ENCODE data around the gene TEN1.

TEN1 gene

GRCh38 chr17:75998327-75998795, 19.3 kb downstream of the TEN1 start:
- H3K9me3 ChIP-seq (ENCODE audit: control insufficient read depth in 1 of 2, low read length in 2 of 2) = no peaks in the 10 kb centered on the region
- peaks cover 0 to 9% of the 10 kb centered on the region in 2 donors for H3K4me1 ChIP-seq (ENCODE audit: control insufficient read depth in 1 of 2, insufficient read depth in 2 of 2, low read length in 2 of 2)
- H3K27me3 ChIP-seq (ENCODE audit: low read depth, low read length) = no peaks in the 10 kb centered on the region
- H3K27ac ChIP-seq (ENCODE audit: low read length) = no peak overlapping the region
- H3K4me3 ChIP-seq (ENCODE audit: low read depth in 1 of 2, low read length in 2 of 2) = no peak overlapping the region
- peaks cover 1 to 3% of the 10 kb centered on the region in 2 donors for H3K36me3 ChIP-seq (ENCODE audit: control insufficient read depth in 1 of 2, insufficient read depth in 2 of 2, low read length in 2 of 2)

- no peak overlapping the region for H3K27ac ChIP-seq (ENCODE audit: low read length)
- H3K4me1 ChIP-seq (ENCODE audit: control insufficient read depth in 1 of 2, insufficient read depth in 2 of 2, low read length in 2 of 2) = peaks cover 0 to 9% of the 10 kb centered on the region in 2 donors
- no peaks in the 10 kb centered on the region for H3K27me3 ChIP-seq (ENCODE audit: low read depth, low read length)
- no peaks in the 10 kb centered on the region for H3K9me3 ChIP-seq (ENCODE audit: control insufficient read depth in 1 of 2, low read length in 2 of 2)
- H3K36me3 ChIP-seq (ENCODE audit: control insufficient read depth in 1 of 2, insufficient read depth in 2 of 2, low read length in 2 of 2) = peaks cover 0 to 3% of the 10 kb centered on the region in 2 donors
- H3K4me3 ChIP-seq (ENCODE audit: low read depth in 1 of 2, low read length in 2 of 2) = no peak overlapping the region
Measured at GRCh38 chr17:76000016-76000754, 21.1 kb downstream of the TEN1 start.

GRCh38 chr17:76000755-76001521, 21.9 kb downstream of the TEN1 start, which contains the start of gene CDK3:
TSS of gene CDK3 (plus strand) at chr17:76000855. CDS start at chr17:76001426, 571 bp downstream.
- H3K9me3 ChIP-seq (ENCODE audit: control insufficient read depth in 1 of 2, low read length in 2 of 2) = no peaks in the 10 kb centered on the region
- no peak within 1 kb of the TSS for H3K4me3 ChIP-seq (ENCODE audit: low read depth in 1 of 2, low read length in 2 of 2)
- no peak within 1 kb of the TSS for H3K27ac ChIP-seq (ENCODE audit: low read length)
- H3K36me3 ChIP-seq (ENCODE audit: control insufficient read depth in 1 of 2, insufficient read depth in 2 of 2, low read length in 2 of 2) = peaks cover 0 to 3% of the 10 kb centered on the region in 2 donors
- no peaks in the 10 kb centered on the region for H3K27me3 ChIP-seq (ENCODE audit: low read depth, low read length)
- peaks cover 0 to 9% of the 10 kb centered on the region in 2 donors for H3K4me1 ChIP-seq (ENCODE audit: control insufficient read depth in 1 of 2, insufficient read depth in 2 of 2, low read length in 2 of 2)

GRCh38 chr17:76002100-76002499, 23.1 kb downstream of the TEN1 start:
- Histone ChIP-seq H3K9me3 (ENCODE audit: control insufficient read depth in 1 of 2, low read length in 2 of 2) (no peaks in the 10 kb centered on the region), H3K4me3 (ENCODE audit: low read depth in 1 of 2, low read length in 2 of 2) (no peak overlapping the region), H3K27ac (ENCODE audit: low read length) (no peak overlapping the region), H3K36me3 (ENCODE audit: control insufficient read depth in 1 of 2, insufficient read depth in 2 of 2, low read length in 2 of 2) (peaks cover 0 to 3% of the 10 kb centered on the region in 2 donors), H3K27me3 (ENCODE audit: low read depth, low read length) (no peaks in the 10 kb centered on the region), H3K4me1 (ENCODE audit: control insufficient read depth in 1 of 2, insufficient read depth in 2 of 2, low read length in 2 of 2) (peaks cover 0 to 9% of the 10 kb centered on the region in 2 donors)

GRCh38 chr17:76003915-76004314, 24.9 kb downstream of the TEN1 start:
- Histone ChIP-seq H3K27ac (ENCODE audit: low read length) (no peak overlapping the region), H3K4me3 (ENCODE audit: low read depth in 1 of 2, low read length in 2 of 2) (no peak overlapping the region), H3K9me3 (ENCODE audit: control insufficient read depth in 1 of 2, low read length in 2 of 2) (no peaks in the 10 kb centered on the region), H3K36me3 (ENCODE audit: control insufficient read depth in 1 of 2, insufficient read depth in 2 of 2, low read length in 2 of 2) (peaks cover 0 to 3% of the 10 kb centered on the region in 2 donors), H3K4me1 (ENCODE audit: control insufficient read depth in 1 of 2, insufficient read depth in 2 of 2, low read length in 2 of 2) (peaks cover 0 to 5% of the 10 kb centered on the region in 2 donors), H3K27me3 (ENCODE audit: low read depth, low read length) (no peaks in the 10 kb centered on the region)

GRCh38 chr17:76004750-76005262, 25.8 kb downstream of the TEN1 start:
- Histone ChIP-seq H3K27me3 (ENCODE audit: low read depth, low read length) (no peaks in the 10 kb centered on the region), H3K4me1 (ENCODE audit: control insufficient read depth in 1 of 2, insufficient read depth in 2 of 2, low read length in 2 of 2) (peaks cover 0 to 5% of the 10 kb centered on the region in 2 donors), H3K36me3 (ENCODE audit: control insufficient read depth in 1 of 2, insufficient read depth in 2 of 2, low read length in 2 of 2) (peaks cover 0 to 3% of the 10 kb centered on the region in 2 donors), H3K9me3 (ENCODE audit: control insufficient read depth in 1 of 2, low read length in 2 of 2) (no peaks in the 10 kb centered on the region), H3K4me3 (ENCODE audit: low read depth in 1 of 2, low read length in 2 of 2) (no peak overlapping the region), H3K27ac (ENCODE audit: low read length) (no peak overlapping the region)

GRCh38 chr17:76005263-76006149, 26.5 kb downstream of the TEN1 start:
- Histone ChIP-seq H3K27ac (ENCODE audit: low read length) (no peak overlapping the region), H3K9me3 (ENCODE audit: control insufficient read depth in 1 of 2, low read length in 2 of 2) (no peaks in the 10 kb centered on the region), H3K27me3 (ENCODE audit: low read depth, low read length) (no peaks in the 10 kb centered on the region), H3K4me3 (ENCODE audit: low read depth in 1 of 2, low read length in 2 of 2) (no peak overlapping the region), H3K36me3 (ENCODE audit: control insufficient read depth in 1 of 2, insufficient read depth in 2 of 2, low read length in 2 of 2) (peaks cover 0 to 3% of the 10 kb centered on the region in 2 donors), H3K4me1 (ENCODE audit: control insufficient read depth in 1 of 2, insufficient read depth in 2 of 2, low read length in 2 of 2) (peaks cover 0 to under 1% of the 10 kb centered on the region in 2 donors)

GRCh38 chr17:76007131-76007849, 28.2 kb downstream of the TEN1 start:
- Histone ChIP-seq H3K27me3 (ENCODE audit: low read depth, low read length) (no peaks in the 10 kb centered on the region), H3K4me3 (ENCODE audit: low read depth in 1 of 2, low read length in 2 of 2) (no peak overlapping the region), H3K9me3 (ENCODE audit: control insufficient read depth in 1 of 2, low read length in 2 of 2) (no peaks in the 10 kb centered on the region), H3K36me3 (ENCODE audit: control insufficient read depth in 1 of 2, insufficient read depth in 2 of 2, low read length in 2 of 2) (peaks cover 0 to 3% of the 10 kb centered on the region in 2 donors), H3K27ac (ENCODE audit: low read length) (no peak overlapping the region), H3K4me1 (ENCODE audit: control insufficient read depth in 1 of 2, insufficient read depth in 2 of 2, low read length in 2 of 2) (no peaks in the 10 kb centered on the region)

GRCh38 chr17:76007850-76008165, 28.8 kb downstream of the TEN1 start:
- Histone ChIP-seq H3K36me3 (ENCODE audit: control insufficient read depth in 1 of 2, insufficient read depth in 2 of 2, low read length in 2 of 2) (peaks cover 0 to 3% of the 10 kb centered on the region in 2 donors), H3K27ac (ENCODE audit: low read length) (no peak overlapping the region), H3K4me3 (ENCODE audit: low read depth in 1 of 2, low read length in 2 of 2) (no peak overlapping the region), H3K27me3 (ENCODE audit: low read depth, low read length) (no peaks in the 10 kb centered on the region), H3K9me3 (ENCODE audit: control insufficient read depth in 1 of 2, low read length in 2 of 2) (no peaks in the 10 kb centered on the region), H3K4me1 (ENCODE audit: control insufficient read depth in 1 of 2, insufficient read depth in 2 of 2, low read length in 2 of 2) (no peaks in the 10 kb centered on the region)

GRCh38 chr17:76008208-76008607, 29.2 kb downstream of the TEN1 start:
- no peaks in the 10 kb centered on the region for H3K9me3 ChIP-seq (ENCODE audit: control insufficient read depth in 1 of 2, low read length in 2 of 2)
- peaks cover 0 to 3% of the 10 kb centered on the region in 2 donors for H3K36me3 ChIP-seq (ENCODE audit: control insufficient read depth in 1 of 2, insufficient read depth in 2 of 2, low read length in 2 of 2)
- H3K4me3 ChIP-seq (ENCODE audit: low read depth in 1 of 2, low read length in 2 of 2) = no peak overlapping the region
- no peak overlapping the region for H3K27ac ChIP-seq (ENCODE audit: low read length)
- H3K27me3 ChIP-seq (ENCODE audit: low read depth, low read length) = no peaks in the 10 kb centered on the region
- H3K4me1 ChIP-seq (ENCODE audit: control insufficient read depth in 1 of 2, insufficient read depth in 2 of 2, low read length in 2 of 2) = no peaks in the 10 kb centered on the region

All from muscle layer of duodenum (tissue), 2 donors.